ENCODE results near the gene LRFN2. TPM values are rescaled to one million over a fixed set of nuclear protein-coding genes. Genes with fewer than 3 reads are reported as not detected.

Gene LRFN2
- total RNA-seq, 1 donor from 2014 or later = not detected

DNA sequence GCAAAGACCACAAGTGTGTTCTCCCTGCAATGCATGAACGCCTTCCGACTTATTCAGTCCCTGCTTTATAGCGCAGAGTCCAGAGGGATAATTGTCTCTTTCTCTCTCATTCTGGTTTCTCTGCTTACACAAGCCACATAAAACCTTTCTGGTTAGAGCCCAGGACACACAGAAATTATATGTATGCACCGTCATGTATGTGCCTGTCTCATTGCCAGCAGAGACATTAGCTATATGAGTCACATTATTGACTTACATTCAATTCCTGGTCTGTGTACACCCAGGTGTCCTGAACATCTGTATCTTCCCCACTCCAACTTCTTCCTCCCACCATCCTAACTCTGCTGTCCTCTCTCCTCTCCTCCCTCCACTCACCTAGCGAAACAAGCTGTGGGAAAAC lies 44.0 kb downstream of the LRFN2 start:
- DNase-seq (ENCODE audit: extremely low spot score in 2 of 2) = no peak
- no peak for TF ChIP-seq POLR2AphosphoS5 (IDR thresholded peaks at IDR 0.05; ENCODE audit: insufficient read depth in 1 of 2, low read depth in 1 of 2)
- TF ChIP-seq, protein P1, sequence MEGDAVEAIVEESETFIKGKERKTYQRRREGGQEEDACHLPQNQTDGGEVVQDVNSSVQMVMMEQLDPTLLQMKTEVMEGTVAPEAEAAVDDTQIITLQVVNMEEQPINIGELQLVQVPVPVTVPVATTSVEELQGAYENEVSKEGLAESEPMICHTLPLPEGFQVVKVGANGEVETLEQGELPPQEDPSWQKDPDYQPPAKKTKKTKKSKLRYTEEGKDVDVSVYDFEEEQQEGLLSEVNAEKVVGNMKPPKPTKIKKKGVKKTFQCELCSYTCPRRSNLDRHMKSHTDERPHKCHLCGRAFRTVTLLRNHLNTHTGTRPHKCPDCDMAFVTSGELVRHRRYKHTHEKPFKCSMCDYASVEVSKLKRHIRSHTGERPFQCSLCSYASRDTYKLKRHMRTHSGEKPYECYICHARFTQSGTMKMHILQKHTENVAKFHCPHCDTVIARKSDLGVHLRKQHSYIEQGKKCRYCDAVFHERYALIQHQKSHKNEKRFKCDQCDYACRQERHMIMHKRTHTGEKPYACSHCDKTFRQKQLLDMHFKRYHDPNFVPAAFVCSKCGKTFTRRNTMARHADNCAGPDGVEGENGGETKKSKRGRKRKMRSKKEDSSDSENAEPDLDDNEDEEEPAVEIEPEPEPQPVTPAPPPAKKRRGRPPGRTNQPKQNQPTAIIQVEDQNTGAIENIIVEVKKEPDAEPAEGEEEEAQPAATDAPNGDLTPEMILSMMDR (IDR thresholded peaks at IDR 0.05) = no peak
- TF ChIP-seq POLR2A (IDR thresholded peaks at IDR 0.05) = no peak
- H3K27me3 ChIP-seq = no peaks in the 10 kb centered on the region
- no peaks in the 10 kb centered on the region for H3K4me1 ChIP-seq
- no peaks in the 10 kb centered on the region for H3K9me3 ChIP-seq
- H3K27ac ChIP-seq = no peak overlapping the region
- H3K36me3 ChIP-seq = no peaks in the 10 kb centered on the region
- no peak overlapping the region for H3K4me3 ChIP-seq
- intact Hi-C loops (cut with DNase I) = no loop called here

DNA sequence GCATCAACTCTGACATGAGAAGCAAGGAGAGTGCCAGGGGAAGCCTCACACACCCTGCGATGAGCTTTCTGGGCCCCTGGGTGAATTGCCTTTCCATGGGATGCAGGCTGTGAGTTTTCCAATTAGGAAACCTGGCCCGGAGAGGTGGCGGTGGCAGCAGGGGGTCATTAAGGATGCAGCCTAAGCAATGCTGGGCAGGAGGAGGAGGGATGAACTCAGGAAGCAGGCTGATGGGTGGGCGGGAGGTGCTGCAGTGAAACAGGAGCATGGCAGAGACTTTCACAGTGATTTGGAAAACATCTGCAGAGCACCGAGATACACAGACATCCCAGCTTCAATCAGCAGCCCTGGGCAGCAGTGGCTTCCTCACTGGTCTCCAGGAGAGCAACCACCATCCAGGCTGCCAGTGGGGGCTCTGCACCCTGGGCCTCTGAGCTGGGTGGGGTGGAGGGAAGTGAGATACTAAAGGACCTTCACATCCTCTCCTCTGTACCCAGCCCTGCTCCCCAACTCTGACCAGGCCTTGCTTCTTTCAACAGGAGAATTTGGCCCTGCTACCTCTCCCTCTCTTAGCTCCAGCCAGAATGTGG lies 44.9 kb downstream of the LRFN2 start:
- Histone ChIP-seq H3K27ac (no peak overlapping the region), H3K9me3 (no peaks in the 10 kb centered on the region), H3K4me3 (no peak overlapping the region), H3K36me3 (no peaks in the 10 kb centered on the region), H3K27me3 (no peaks in the 10 kb centered on the region), H3K4me1 (no peaks in the 10 kb centered on the region)
- intact Hi-C loops (cut with DNase I) = no loop called here
- TF ChIP-seq POLR2AphosphoS5 (IDR thresholded peaks at IDR 0.05; ENCODE audit: insufficient read depth in 1 of 2, low read depth in 1 of 2) (no peak), POLR2A (IDR thresholded peaks at IDR 0.05) (no peak)
- TF ChIP-seq, protein P1 (IDR thresholded peaks at IDR 0.05) = no peak
- no peak for DNase-seq (ENCODE audit: extremely low spot score in 2 of 2)

DNA sequence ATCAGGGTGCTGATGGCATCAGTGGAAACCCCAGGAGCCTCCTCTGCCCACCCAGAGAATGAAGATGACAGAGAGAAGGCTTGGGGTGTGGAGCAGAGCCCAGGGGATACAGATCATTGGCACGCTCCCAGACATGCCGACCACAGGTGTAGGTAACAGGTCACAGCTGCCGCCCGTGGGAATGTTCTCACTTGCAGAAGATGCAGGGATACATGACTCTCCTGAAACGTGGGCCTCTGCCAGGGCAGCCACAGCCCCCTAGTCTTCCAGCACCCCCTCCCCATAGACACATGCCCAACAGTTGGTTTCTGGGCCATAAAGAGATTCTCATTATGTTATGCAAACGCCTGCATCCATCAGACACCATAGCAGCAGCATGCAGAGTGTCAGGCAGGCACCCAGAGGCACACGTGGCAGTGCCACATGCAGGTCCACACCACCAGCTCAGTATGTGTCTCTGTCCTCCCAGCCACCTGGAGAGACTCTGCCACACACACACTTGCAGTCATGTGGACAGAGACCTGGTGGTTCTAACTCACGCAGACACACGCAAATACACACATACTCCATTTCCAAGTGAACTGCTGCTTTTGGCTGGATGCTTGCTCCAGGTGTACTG lies 45.5 kb downstream of the LRFN2 start:
- Histone ChIP-seq H3K27me3 (no peaks in the 10 kb centered on the region), H3K36me3 (no peaks in the 10 kb centered on the region), H3K27ac (no peak overlapping the region), H3K4me1 (no peaks in the 10 kb centered on the region), H3K4me3 (no peak overlapping the region), H3K9me3 (no peaks in the 10 kb centered on the region)
- TF ChIP-seq, protein P1 (IDR thresholded peaks at IDR 0.05) = no peak
- TF ChIP-seq POLR2A (IDR thresholded peaks at IDR 0.05) = no peak
- no peak for TF ChIP-seq POLR2AphosphoS5 (IDR thresholded peaks at IDR 0.05; ENCODE audit: insufficient read depth in 1 of 2, low read depth in 1 of 2)
- no peak for DNase-seq (ENCODE audit: extremely low spot score in 2 of 2)
- intact Hi-C loops (cut with DNase I) = no loop called here

DNA sequence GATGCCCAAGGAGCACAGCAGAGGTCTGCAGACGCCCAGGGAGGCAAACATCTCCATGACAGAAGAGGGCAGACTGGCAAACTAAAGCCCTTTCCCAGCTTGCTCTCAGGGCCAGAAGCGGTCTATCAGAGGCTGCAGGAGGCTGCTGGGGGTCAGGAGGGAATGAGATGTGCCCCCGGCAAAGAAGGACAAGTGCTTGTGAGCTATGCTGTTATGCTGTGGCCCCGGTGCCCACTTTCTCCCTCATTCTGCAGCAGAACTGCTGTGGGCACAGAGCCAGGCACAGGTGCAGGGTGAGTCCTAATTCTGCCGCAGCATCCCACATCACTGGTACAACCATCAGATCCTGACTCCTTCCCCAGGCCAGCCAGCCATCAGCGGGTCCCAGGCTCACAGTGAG lies 46.4 kb downstream of the LRFN2 start:
- Histone ChIP-seq H3K36me3 (no peaks in the 10 kb centered on the region), H3K4me1 (no peaks in the 10 kb centered on the region), H3K27me3 (no peaks in the 10 kb centered on the region), H3K4me3 (no peak overlapping the region), H3K27ac (no peak overlapping the region), H3K9me3 (no peaks in the 10 kb centered on the region)
- TF ChIP-seq, protein P1 (IDR thresholded peaks at IDR 0.05) = no peak
- TF ChIP-seq POLR2A (IDR thresholded peaks at IDR 0.05) (no peak), POLR2AphosphoS5 (IDR thresholded peaks at IDR 0.05; ENCODE audit: insufficient read depth in 1 of 2, low read depth in 1 of 2) (no peak)
- intact Hi-C loops (cut with DNase I) = no loop called here
- DNase-seq (ENCODE audit: extremely low spot score in 2 of 2) = no peak

DNA sequence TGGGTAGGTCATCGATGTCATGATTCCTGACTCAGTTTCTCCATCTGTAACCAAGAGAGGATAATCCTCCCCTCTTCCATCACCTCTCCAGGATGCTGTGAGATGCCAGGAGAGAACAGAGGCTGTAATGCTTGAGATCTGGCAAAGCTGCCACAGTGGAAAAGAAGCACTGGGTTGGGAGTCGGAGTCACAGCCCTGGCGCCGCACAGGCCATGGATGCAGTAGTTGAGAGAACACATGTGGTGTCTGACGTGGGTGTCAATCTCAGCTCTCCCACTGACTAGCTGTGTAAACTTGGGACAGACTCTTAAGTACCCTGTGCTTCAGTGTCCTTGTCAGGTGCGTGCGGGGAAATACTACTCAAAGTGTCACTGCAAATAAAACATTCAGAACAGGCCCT lies 47.3 kb downstream of the LRFN2 start:
- Histone ChIP-seq H3K4me1 (no peaks in the 10 kb centered on the region), H3K9me3 (no peaks in the 10 kb centered on the region), H3K4me3 (no peak overlapping the region), H3K27me3 (no peaks in the 10 kb centered on the region), H3K27ac (no peak overlapping the region), H3K36me3 (no peaks in the 10 kb centered on the region)
- intact Hi-C loops (cut with DNase I) = no loop called here
- DNase-seq (ENCODE audit: extremely low spot score in 2 of 2) = no peak
- TF ChIP-seq POLR2A (IDR thresholded peaks at IDR 0.05) = no peak
- TF ChIP-seq, protein P1 (IDR thresholded peaks at IDR 0.05) = no peak
- TF ChIP-seq POLR2AphosphoS5 (IDR thresholded peaks at IDR 0.05; ENCODE audit: insufficient read depth in 1 of 2, low read depth in 1 of 2) = no peak
